ENCODE data around the gene LYRM1.
A peak's percentile ranks its signal among the peaks of the same experiment; 100 is the strongest.

LYRM1 gene

GRCh38 chr16:20871941-20872815, 28.4 kb upstream of the LYRM1 start:
- DNase-seq, result no peak

- no peak for DNase-seq
Measured at GRCh38 chr16:20873331-20873730, 27.2 kb upstream of the LYRM1 start.

GRCh38 chr16:20874088-20874581, 26.4 kb upstream of the LYRM1 start:
- peak; percentile 49 for DNase-seq

- no peak for DNase-seq
Measured at GRCh38 chr16:20875355-20875650, 25.3 kb upstream of the LYRM1 start.

GRCh38 chr16:20878682-20879147, 21.9 kb upstream of the LYRM1 start:
- no peak for DNase-seq

- peak; percentile 58 for DNase-seq
Measured at GRCh38 chr16:20879175-20880040, 21.2 kb upstream of the LYRM1 start.

- DNase-seq, result no peak
Measured at GRCh38 chr16:20880867-20881502, 19.6 kb upstream of the LYRM1 start.

- DNase-seq, result no peak
Measured at GRCh38 chr16:20881503-20881878, 19.1 kb upstream of the LYRM1 start.

GRCh38 chr16:20883554-20884239, 16.9 kb upstream of the LYRM1 start:
- DNase-seq, result no peak

GRCh38 chr16:20884240-20884556, 16.4 kb upstream of the LYRM1 start:
- DNase-seq, result no peak

GRCh38 chr16:20886320-20886719, 14.3 kb upstream of the LYRM1 start:
- DNase-seq, result no peak

GRCh38 chr16:20887207-20887606, 13.4 kb upstream of the LYRM1 start:
- DNase-seq, result no peak

- DNase-seq, result no peak
Measured at GRCh38 chr16:20889625-20890275, 10.8 kb upstream of the LYRM1 start.

GRCh38 chr16:20894388-20894787, 6.2 kb upstream of the LYRM1 start:
- DNase-seq, result no peak

GRCh38 chr16:20897253-20897897, 3.2 kb upstream of the LYRM1 start:
- no peak for DNase-seq

GRCh38 chr16:20897922-20898321, 2.6 kb upstream of the LYRM1 start:
- DNase-seq, result no peak

GRCh38 chr16:20899071-20899470, 1.5 kb upstream of the LYRM1 start:
- peak; percentile 89 for DNase-seq

GRCh38 chr16:20899477-20900298, 883 bp upstream of the LYRM1 start:
- DNase-seq, result peak; percentile 20

GRCh38 chr16:20901068-20901435, 481 bp downstream of the LYRM1 start:
- no peak for DNase-seq

GRCh38 chr16:20901436-20902112, 1.0 kb downstream of the LYRM1 start:
- DNase-seq, result peak; percentile 38

All from fibroblast of skin of back (primary cell).